ENCODE data around the gene MAPKAPK2. TPM values are rescaled to one million over a fixed set of nuclear protein-coding genes. Genes with fewer than 3 reads are reported as not detected.

MAPKAPK2 gene
- total RNA-seq, 1 experiment from 2014 or later, result 96.8 TPM

- Histone ChIP-seq H3K4me1 (no peaks in the 10 kb centered on the region), H3K27me3 (replicated peaks; ENCODE audit: control insufficient read depth, insufficient read depth, low read length) (no peaks in the 10 kb centered on the region), H3K4me3 (ENCODE audit: low read depth, low read length) (no peak overlapping the region), H3K9me3 (no peaks in the 10 kb centered on the region), H3K36me3 (ENCODE audit: control insufficient read depth, insufficient read depth, low read length) (no peaks in the 10 kb centered on the region; the same call in 1 of the 2 replicates)
- peaks cover 21% of the 10 kb centered on the region for H3K4me1 Mint-ChIP-seq (ENCODE audit: low read depth, unreplicated experiment)
- TF ChIP-seq CTCF (IDR thresholded peaks at IDR 0.05; ENCODE audit: insufficient read depth in 1 of 2, low read depth in 1 of 2, low read length in 1 of 2, severe bottlenecking in 1 of 2, unreplicated experiment in 1 of 2), result no peak
- peaks cover 29% of the 10 kb centered on the region for H3K36me3 Mint-ChIP-seq (ENCODE audit: insufficient read depth, unreplicated experiment)
- DNase-seq, result no peak
- H3K27ac Mint-ChIP-seq (ENCODE audit: unreplicated experiment), result no peak overlapping the region
- H3K9me3 Mint-ChIP-seq (ENCODE audit: unreplicated experiment), result no peaks in the 10 kb centered on the region
- no TSS peak for BruUV-seq (replicated peaks)
- no peak overlapping the region for H3K4me3 Mint-ChIP-seq (ENCODE audit: unreplicated experiment)
- no peaks in the 10 kb centered on the region for H3K27me3 Mint-ChIP-seq (ENCODE audit: insufficient read depth, unreplicated experiment)
- POLR2A ChIA-PET, result no interaction called here
- intact Hi-C loops (cut with micrococcal nuclease; ENCODE audit: unreplicated experiment), result loop anchor here (2.0 kb wide), 1 partner anchor 29 kb away; no protein-coding TSS in a partner anchor
- CTCF ChIA-PET, result interaction anchor here (1.0 to 1.3 kb wide), 3 partner anchors 64 to 175 kb away, joined by 4 to 6 read pairs (median 4); no protein-coding TSS in a partner anchor
Measured at GRCh38 chr1:206737729-206738201, 53.1 kb downstream of the MAPKAPK2 start.

GRCh38 chr1:206738370-206739366 is 54.0 kb downstream of the MAPKAPK2 start:
- no peaks in the 10 kb centered on the region for H3K4me1 ChIP-seq
- DNase-seq, result peak in 1 of 2 experiments; percentile 39
- Mint-ChIP-seq H3K27me3 (ENCODE audit: insufficient read depth, unreplicated experiment) (no peaks in the 10 kb centered on the region), H3K4me3 (ENCODE audit: unreplicated experiment) (no peak overlapping the region), H3K27ac (ENCODE audit: unreplicated experiment) (no peak overlapping the region), H3K9me3 (ENCODE audit: unreplicated experiment) (no peaks in the 10 kb centered on the region), H3K4me1 (ENCODE audit: low read depth, unreplicated experiment) (peaks cover 21% of the 10 kb centered on the region), H3K36me3 (ENCODE audit: insufficient read depth, unreplicated experiment) (peaks cover 23% of the 10 kb centered on the region)
- no peaks in the 10 kb centered on the region; the same call in 1 of the 2 replicates for H3K36me3 ChIP-seq (ENCODE audit: control insufficient read depth, insufficient read depth, low read length)
- CTCF ChIA-PET, result interaction anchor here (0.9 to 1.3 kb wide), 5 partner anchors 63 to 174 kb away, joined by 3 to 6 read pairs (median 4); no protein-coding TSS in a partner anchor
- intact Hi-C loops (cut with micrococcal nuclease; ENCODE audit: unreplicated experiment), result loop anchor here (1.0 to 2.0 kb wide), 4 partner anchors 28 to 174 kb away; no protein-coding TSS in a partner anchor
- no peak overlapping the region for H3K4me3 ChIP-seq (ENCODE audit: low read depth, low read length)
- H3K9me3 ChIP-seq, result no peaks in the 10 kb centered on the region
- no peaks in the 10 kb centered on the region for H3K27me3 ChIP-seq (replicated peaks; ENCODE audit: control insufficient read depth, insufficient read depth, low read length)
- BruUV-seq (replicated peaks), result no TSS peak
- peak; percentile 49 to 59 for TF ChIP-seq CTCF (IDR thresholded peaks at IDR 0.05; ENCODE audit: insufficient read depth in 1 of 2, low read depth in 1 of 2, low read length in 1 of 2, severe bottlenecking in 1 of 2, unreplicated experiment in 1 of 2)
- POLR2A ChIA-PET, result no interaction called here

- CTCF ChIA-PET, result interaction anchor here (0.6 to 1.0 kb wide), 4 partner anchors 22 to 72 kb away, joined by 3 to 4 read pairs (median 3); no protein-coding TSS in a partner anchor
- peaks cover 20% of the 10 kb centered on the region for H3K36me3 Mint-ChIP-seq (ENCODE audit: insufficient read depth, unreplicated experiment)
Measured at GRCh38 chr1:206739411-206740076, 54.8 kb downstream of the MAPKAPK2 start.

More at GRCh38 chr1:206739411-206740076, 54.8 kb downstream of the MAPKAPK2 start:
- no TSS peak for BruUV-seq (replicated peaks)
- POLR2A ChIA-PET, result no interaction called here
- no peaks in the 10 kb centered on the region for H3K9me3 Mint-ChIP-seq (ENCODE audit: unreplicated experiment)
- no peak overlapping the region for H3K4me3 Mint-ChIP-seq (ENCODE audit: unreplicated experiment)
- DNase-seq, result no peak
- intact Hi-C loops (cut with micrococcal nuclease; ENCODE audit: unreplicated experiment), result loop anchor here (1.0 to 2.0 kb wide), 4 partner anchors 27 to 173 kb away; no protein-coding TSS in a partner anchor
- no peaks in the 10 kb centered on the region for H3K27me3 ChIP-seq (replicated peaks; ENCODE audit: control insufficient read depth, insufficient read depth, low read length)
- no peak for TF ChIP-seq CTCF (IDR thresholded peaks at IDR 0.05; ENCODE audit: insufficient read depth in 1 of 2, low read depth in 1 of 2, low read length in 1 of 2, severe bottlenecking in 1 of 2, unreplicated experiment in 1 of 2)
- no peaks in the 10 kb centered on the region for H3K4me1 ChIP-seq
- H3K4me3 ChIP-seq (ENCODE audit: low read depth, low read length), result no peak overlapping the region
- H3K36me3 ChIP-seq (ENCODE audit: control insufficient read depth, insufficient read depth, low read length), result no peaks in the 10 kb centered on the region; the same call in 1 of the 2 replicates
- H3K9me3 ChIP-seq, result no peaks in the 10 kb centered on the region
- H3K27me3 Mint-ChIP-seq (ENCODE audit: insufficient read depth, unreplicated experiment), result no peaks in the 10 kb centered on the region
- no peak overlapping the region for H3K27ac Mint-ChIP-seq (ENCODE audit: unreplicated experiment)
- H3K4me1 Mint-ChIP-seq (ENCODE audit: low read depth, unreplicated experiment), result peaks cover 21% of the 10 kb centered on the region
